HG03571 (cell line): ENCODE measurements around the gene RAX.
A peak's percentile ranks its signal among the peaks of the same experiment; 100 is the strongest.

Experiments
- ATAC-seq: cut with Tn5 transposase; IDR thresholded peaks from one replicate; pipeline ENCODE4 v1.9.1; 2021; ENCODE audit not compliant: unreplicated experiment

RAX gene

GRCh38 chr18:59272891-59273758 is at the start of gene RAX:
RAX (minus strand) TSS chr18:59273454; CDS start chr18:59273206, 248 bp downstream.
- peak; percentile 71 for ATAC-seq

GRCh38 chr18:59318460-59319050 is 45.3 kb upstream of the RAX start, which contains the start of gene CPLX4:
CPLX4 (minus strand) TSS chr18:59318649; CDS start chr18:59318462, 187 bp downstream.
- no peak for ATAC-seq

- ATAC-seq: no peak
Measured at GRCh38 chr18:59311631-59312030, 38.4 kb upstream of the RAX start.

GRCh38 chr18:59308938-59309260 is 35.6 kb upstream of the RAX start:
- ATAC-seq: no peak

GRCh38 chr18:59308248-59308937 is 35.1 kb upstream of the RAX start:
- peak; percentile 80 for ATAC-seq

GRCh38 chr18:59306640-59307039 is 33.4 kb upstream of the RAX start:
- no peak for ATAC-seq

- no peak for ATAC-seq
Measured at GRCh38 chr18:59305295-59305694, 32.0 kb upstream of the RAX start.

- no peak for ATAC-seq
Measured at GRCh38 chr18:59303656-59304195, 30.5 kb upstream of the RAX start.

GRCh38 chr18:59303006-59303405 is 29.8 kb upstream of the RAX start:
- ATAC-seq: no peak

- ATAC-seq: no peak
Measured at GRCh38 chr18:59301929-59302328, 28.7 kb upstream of the RAX start.

GRCh38 chr18:59300676-59301285 is 27.5 kb upstream of the RAX start:
- no peak for ATAC-seq

GRCh38 chr18:59298871-59299270 is 25.6 kb upstream of the RAX start:
- ATAC-seq: no peak

- no peak for ATAC-seq
Measured at GRCh38 chr18:59293317-59293716, 20.1 kb upstream of the RAX start.

- ATAC-seq: no peak
Measured at GRCh38 chr18:59286341-59286740, 13.1 kb upstream of the RAX start.

GRCh38 chr18:59282341-59282740 is 9.1 kb upstream of the RAX start:
- ATAC-seq: no peak

- no peak for ATAC-seq
Measured at GRCh38 chr18:59279722-59280121, 6.5 kb upstream of the RAX start.

- no peak for ATAC-seq
Measured at GRCh38 chr18:59279193-59279592, 5.9 kb upstream of the RAX start.

GRCh38 chr18:59278793-59279192 is 5.5 kb upstream of the RAX start:
- ATAC-seq: no peak

GRCh38 chr18:59276047-59276446 is 2.8 kb upstream of the RAX start:
- no peak for ATAC-seq

GRCh38 chr18:59275406-59275949 is 2.2 kb upstream of the RAX start:
- ATAC-seq: no peak

GRCh38 chr18:59274533-59274928 is 1.3 kb upstream of the RAX start:
- no peak for ATAC-seq
